Osteoblast (primary cell): ENCODE results near the gene CCSER1. TPM values are rescaled to one million over a fixed set of nuclear protein-coding genes. Genes with fewer than 3 reads are reported as not detected.

Source experiments
- DNase-seq: peaks from one replicate; pipeline ENCODE4 v3.0.0; 2011; ENCODE audit warnings: low spot score, mixed read lengths; ENCODE audit not compliant: insufficient read length; ENCODE audit errors: missing footprints
- H2AFZ ChIP-seq: 2 replicates; pipeline ENCODE4 v1.6.0; 2011; ENCODE audit warnings: mild to moderate bottlenecking, low read length
- H3K27ac ChIP-seq: 2 replicates; pipeline ENCODE4 v1.5.1; 2011; ENCODE audit warnings: mild to moderate bottlenecking, low read depth, low read length, moderate library complexity
- H3K27me3 ChIP-seq: 2 replicates; pipeline ENCODE4 v1.6.0; 2012; ENCODE audit warnings: mild to moderate bottlenecking, control low read depth, inconsistent platforms, low read length, moderate library complexity; ENCODE audit not compliant: insufficient read depth
- H3K36me3 ChIP-seq: 2 replicates; pipeline ENCODE4 v1.5.1; 2011; ENCODE audit warnings: mild to moderate bottlenecking, low read length, control low read depth, moderate library complexity; ENCODE audit not compliant: insufficient read depth
- H3K4me1 ChIP-seq: 2 replicates; pipeline ENCODE4 v1.5.1; 2011; ENCODE audit warnings: mild to moderate bottlenecking, low read length, control low read depth, moderate library complexity; ENCODE audit not compliant: insufficient read depth
- H3K4me2 ChIP-seq: 2 replicates; pipeline ENCODE4 v1.6.0; 2011; ENCODE audit warnings: mild to moderate bottlenecking, low read length; ENCODE audit not compliant: insufficient read depth
- H3K4me3 ChIP-seq: fragments of 200-600 bp; sonication (generic); 3 replicates; pipeline ENCODE4 v1.5.1; 2012; ENCODE audit warnings: mild to moderate bottlenecking, low read length, inconsistent platforms; ENCODE audit not compliant: insufficient read depth
- H3K79me2 ChIP-seq: 2 replicates; pipeline ENCODE4 v1.6.0; 2012; ENCODE audit warnings: mild to moderate bottlenecking, low read length, control low read depth, inconsistent platforms; ENCODE audit not compliant: insufficient read depth
- H3K9me3 ChIP-seq: 2 replicates; pipeline ENCODE4 v1.5.1; 2011; ENCODE audit warnings: low read depth, low read length, control low read depth
- H4K20me1 ChIP-seq: 2 replicates; pipeline ENCODE4 v1.6.0; 2012; ENCODE audit warnings: mild to moderate bottlenecking, low read length, control low read depth; ENCODE audit not compliant: insufficient read depth
- CTCF ChIP-seq: IDR thresholded peaks from 2 replicates; pipeline ENCODE4 v1.5.1; 2011; ENCODE audit warnings: mild to moderate bottlenecking, low read depth, low read length, moderate library complexity; ENCODE audit errors: extremely low read depth
- small RNA-seq: library from RNA; depleted of rRNA; stranded (forward); fragments of <200 nt; gene quantifications from one replicate; pipeline ENCODE3, GENCODE V24; 2012
- total RNA-seq: library from RNA; depleted of rRNA; stranded (reverse); fragments of >200 nt; gene quantifications from 2 replicates; pipeline ENCODE4 v1.2.3, GENCODE V29; 2012

Gene CCSER1
- total RNA-seq, 1 donor: under 0.01 TPM

DNA sequence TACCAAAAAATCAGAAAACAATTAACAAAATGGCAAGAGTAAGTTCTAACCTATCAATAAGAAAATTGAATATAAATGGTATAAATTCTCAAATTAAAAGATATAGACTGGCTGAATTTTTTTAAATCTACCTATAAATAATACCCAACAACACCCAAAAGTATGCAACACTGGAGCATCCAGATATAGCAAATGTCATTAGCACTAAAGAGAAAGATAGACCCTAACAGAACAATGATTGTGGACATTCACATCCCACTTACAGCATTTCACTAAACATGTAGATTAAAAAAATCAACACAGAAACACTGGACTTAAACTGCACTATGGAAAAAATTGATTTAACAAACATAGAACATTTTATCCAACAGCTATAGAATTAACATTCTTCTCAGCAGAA lies 1503.6 kb downstream of the CCSER1 start:
- H4K20me1 ChIP-seq: no peaks in the 10 kb centered on the region
- H2AFZ ChIP-seq: no peak overlapping the region
- DNase-seq: no peak
- no peaks in the 10 kb centered on the region for H3K79me2 ChIP-seq
- no peak for TF ChIP-seq CTCF
- H3K36me3 ChIP-seq: no peaks in the 10 kb centered on the region
- no peaks in the 10 kb centered on the region for H3K27me3 ChIP-seq
- H3K4me3 ChIP-seq: no peak overlapping the region
- H3K4me2 ChIP-seq: no peak overlapping the region
- no peaks in the 10 kb centered on the region for H3K9me3 ChIP-seq
- H3K4me1 ChIP-seq: no peaks in the 10 kb centered on the region
- H3K27ac ChIP-seq: no peak overlapping the region

- H3K9me3 ChIP-seq: no peaks in the 10 kb centered on the region
- H3K36me3 ChIP-seq: no peaks in the 10 kb centered on the region
- H3K4me2 ChIP-seq: no peak overlapping the region
- H3K27me3 ChIP-seq: no peaks in the 10 kb centered on the region
- no peak overlapping the region for H2AFZ ChIP-seq
- DNase-seq: no peak
- H3K4me3 ChIP-seq: no peak overlapping the region
- no peaks in the 10 kb centered on the region for H3K4me1 ChIP-seq
- TF ChIP-seq CTCF: no peak
- H4K20me1 ChIP-seq: no peaks in the 10 kb centered on the region
- H3K79me2 ChIP-seq: no peaks in the 10 kb centered on the region
- H3K27ac ChIP-seq: no peak overlapping the region
Observed at GRCh38 chr4:91631335-91631734, 1504.1 kb downstream of the CCSER1 start.

GRCh38 chr4:91636083-91636482 lies 1508.9 kb downstream of the CCSER1 start:
- H3K36me3 ChIP-seq: no peaks in the 10 kb centered on the region
- no peaks in the 10 kb centered on the region for H3K9me3 ChIP-seq
- H3K79me2 ChIP-seq: no peaks in the 10 kb centered on the region
- H4K20me1 ChIP-seq: no peaks in the 10 kb centered on the region
- no peak for TF ChIP-seq CTCF
- H3K4me1 ChIP-seq: no peaks in the 10 kb centered on the region
- H3K4me3 ChIP-seq: no peak overlapping the region
- no peak overlapping the region for H3K27ac ChIP-seq
- no peak overlapping the region for H3K4me2 ChIP-seq
- no peak for DNase-seq
- H3K27me3 ChIP-seq: no peaks in the 10 kb centered on the region
- H2AFZ ChIP-seq: no peak overlapping the region

Small RNA genes lying within 50 kb of the gene (small RNA-seq; reads per million reads assigned to genes)
- not detected for gene AC093729.1
- 0.82 reads per million, percentile 14 among the genes with 10 or more reads in this experiment for gene TMSB4XP8

Other genes with a start within 250 kb of the CCSER1 start
- gene MMRN1, start 232.5 kb upstream of the CCSER1 start, total RNA-seq: not detected in 2 replicates